ENCODE results near the gene NCK2. TPM values are rescaled to one million over a fixed set of nuclear protein-coding genes. Genes with fewer than 3 reads are reported as not detected.
A peak's percentile ranks its signal among the peaks of the same experiment; 100 is the strongest.
"Not testable (repeated sequence)": the region's sequence is repeated elsewhere in the genome, so short reads cannot be mapped to it uniquely, and the experiment has no call there.

The NCK2 gene
- total RNA-seq, 3 donors from 2014 or later = 71.6 to 79.1 (median 73.5) TPM

DNA sequence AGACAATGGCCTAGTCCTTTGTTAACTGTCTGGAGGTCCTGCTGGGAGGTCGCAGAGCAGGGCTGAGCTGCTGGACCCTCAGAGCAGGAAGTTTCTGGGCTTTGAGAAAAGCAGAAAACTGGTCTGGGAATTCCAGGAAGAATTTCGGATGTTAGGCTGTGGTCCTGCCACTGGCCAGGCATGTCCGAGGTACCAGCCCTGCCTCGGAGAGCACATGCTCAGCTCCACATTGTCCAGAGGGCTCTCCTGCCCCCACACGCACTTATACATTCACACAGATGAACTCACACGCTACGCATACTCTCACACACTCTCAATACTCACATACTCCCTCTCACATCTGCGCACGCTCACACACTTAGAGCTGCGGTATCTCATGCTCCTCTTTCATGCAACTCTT lies 146.1 kb downstream of the NCK2 start:
- H3K36me3 Mint-ChIP-seq (ENCODE audit: insufficient read depth) = peaks cover 58% of the 10 kb centered on the region
- DNase-seq = no peak
- H3K4me3 Mint-ChIP-seq = no peak overlapping the region
- H3K9me3 Mint-ChIP-seq = peaks cover 4% of the 10 kb centered on the region
- peaks cover 57% of the 10 kb centered on the region for H3K4me1 Mint-ChIP-seq (ENCODE audit: low read depth)
- no peaks in the 10 kb centered on the region for H3K27me3 Mint-ChIP-seq (ENCODE audit: low read depth)
- ATAC-seq = no peak

DNA sequence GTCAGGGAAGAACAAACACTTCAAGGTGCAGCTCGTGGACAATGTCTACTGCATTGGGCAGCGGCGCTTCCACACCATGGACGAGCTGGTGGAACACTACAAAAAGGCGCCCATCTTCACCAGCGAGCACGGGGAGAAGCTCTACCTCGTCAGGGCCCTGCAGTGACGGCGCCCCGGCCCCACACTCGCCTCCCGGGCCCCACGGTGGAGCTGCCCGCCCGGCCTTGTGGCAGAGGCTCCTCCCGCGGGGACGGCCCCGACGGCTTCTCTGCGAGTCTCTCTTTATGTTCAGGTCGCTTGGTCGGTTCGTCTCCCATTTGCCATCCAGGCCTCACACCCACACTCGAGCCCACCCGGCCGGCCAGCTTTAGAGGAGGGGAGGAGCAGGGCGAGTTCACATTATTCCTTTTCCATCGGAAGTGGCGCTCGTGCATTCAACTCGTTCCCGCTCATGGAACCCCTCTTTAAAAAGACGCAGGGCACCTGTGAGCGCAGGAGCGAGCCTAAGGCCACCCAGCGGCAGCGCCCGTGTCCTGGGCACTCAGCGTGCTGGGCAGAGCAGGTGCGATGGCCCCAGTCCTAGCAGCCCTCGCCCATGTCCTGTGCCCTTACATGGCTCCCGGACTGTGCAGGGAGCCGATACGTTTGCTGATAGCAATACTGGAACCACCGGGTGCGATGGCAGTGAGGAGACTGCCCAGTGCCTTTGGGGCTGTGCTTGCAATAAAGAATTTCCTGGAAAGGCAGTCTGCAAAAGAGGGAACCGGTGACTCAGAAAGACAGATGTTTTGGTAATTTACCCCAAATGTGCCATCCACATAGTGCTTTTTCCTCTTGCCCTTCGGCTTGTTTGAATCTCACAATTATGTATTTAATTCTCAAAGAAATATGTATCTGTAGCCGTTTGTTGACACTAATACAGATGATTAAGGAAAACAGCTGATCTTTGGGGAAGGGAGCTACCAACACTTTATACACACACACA lies 148.6 kb downstream of the NCK2 start:
- Mint-ChIP-seq H3K9me3 (peaks cover 7% of the 10 kb centered on the region), H3K36me3 (ENCODE audit: insufficient read depth) (peaks cover 47% of the 10 kb centered on the region), H3K27me3 (ENCODE audit: low read depth) (no peaks in the 10 kb centered on the region), H3K4me3 (no peak overlapping the region), H3K4me1 (ENCODE audit: low read depth) (peaks cover 41% of the 10 kb centered on the region)
- no peak for ATAC-seq
- no peak for DNase-seq

DNA sequence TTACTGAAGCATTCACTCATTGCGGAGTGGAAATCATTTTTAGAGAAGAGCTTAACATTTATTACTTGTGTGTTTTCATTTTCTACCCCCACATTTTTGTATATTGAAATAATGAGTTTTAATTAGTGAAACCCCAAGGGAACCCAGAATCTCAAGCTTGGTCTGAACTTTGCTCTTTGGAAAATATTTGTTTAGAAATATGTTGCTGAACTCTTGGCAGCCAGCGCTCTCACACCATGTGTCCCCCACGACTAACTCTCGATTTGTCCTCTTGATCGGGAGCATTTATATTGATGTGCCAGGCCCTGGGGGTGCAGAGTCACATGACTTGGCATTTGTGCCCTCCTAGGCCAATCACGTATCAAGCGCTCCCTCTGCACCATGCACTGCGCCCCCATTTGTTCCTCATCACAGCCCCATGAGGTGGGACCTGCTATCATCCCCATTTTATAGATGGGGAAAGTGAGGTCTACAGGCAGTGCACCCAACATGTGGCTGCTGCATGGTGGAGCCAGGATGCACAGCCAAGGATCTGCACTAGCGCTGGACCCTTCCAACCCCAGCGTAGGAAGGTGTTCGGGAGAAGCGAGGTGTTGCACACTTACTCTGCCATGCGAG lies 149.7 kb downstream of the NCK2 start:
- DNase-seq (no peak), ATAC-seq (no peak)
- Mint-ChIP-seq H3K9me3 (peaks cover 12% of the 10 kb centered on the region), H3K4me1 (ENCODE audit: low read depth) (peaks cover 36% of the 10 kb centered on the region), H3K4me3 (no peak overlapping the region), H3K36me3 (ENCODE audit: insufficient read depth) (peaks cover 45% of the 10 kb centered on the region), H3K27me3 (ENCODE audit: low read depth) (no peaks in the 10 kb centered on the region)

DNA sequence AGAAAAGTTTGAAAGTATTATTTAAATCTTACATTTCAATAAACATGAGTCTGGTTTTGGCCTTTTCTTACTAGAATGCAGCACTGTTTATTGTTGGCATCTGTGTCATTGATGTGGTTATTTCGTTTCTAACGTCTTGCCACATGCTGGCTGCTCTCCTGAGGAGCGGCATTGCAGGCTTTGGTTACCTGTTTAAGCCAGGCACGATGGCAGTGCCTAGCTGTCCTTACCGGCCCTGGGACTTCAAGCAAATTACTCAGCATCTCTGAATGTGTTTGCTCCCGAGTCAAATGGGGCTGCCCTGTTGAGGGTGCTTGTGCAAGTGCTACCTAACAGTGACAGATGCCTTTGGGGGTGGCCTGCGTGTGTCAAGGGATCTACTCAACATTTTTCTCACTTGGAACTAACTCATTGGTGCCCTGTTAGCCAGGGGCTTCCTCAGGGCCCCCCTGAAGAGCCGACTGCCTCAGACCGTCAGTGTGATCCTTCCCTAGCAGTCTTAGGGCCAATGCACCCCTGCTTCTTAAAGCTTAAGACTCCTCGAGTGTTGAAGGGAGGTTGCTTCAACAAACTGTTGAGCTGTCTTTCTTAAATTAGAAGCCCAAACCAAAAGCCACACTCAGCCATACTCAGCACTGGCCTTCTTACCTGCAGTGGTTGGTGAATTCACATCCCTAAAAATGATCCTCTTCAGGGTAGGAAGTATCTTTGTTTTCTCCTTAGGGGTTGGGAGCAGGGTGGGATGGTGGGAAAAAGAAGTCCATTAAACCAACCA lies 151.5 kb downstream of the NCK2 start:
- Mint-ChIP-seq H3K4me3 (no peak overlapping the region), H3K27me3 (ENCODE audit: low read depth) (no peaks in the 10 kb centered on the region), H3K9me3 (peaks cover 26% of the 10 kb centered on the region), H3K4me1 (ENCODE audit: low read depth) (peaks cover 29% of the 10 kb centered on the region), H3K36me3 (ENCODE audit: insufficient read depth) (peaks cover 44% of the 10 kb centered on the region)
- DNase-seq (no peak), ATAC-seq (peak; percentile 54 to 58)

DNA sequence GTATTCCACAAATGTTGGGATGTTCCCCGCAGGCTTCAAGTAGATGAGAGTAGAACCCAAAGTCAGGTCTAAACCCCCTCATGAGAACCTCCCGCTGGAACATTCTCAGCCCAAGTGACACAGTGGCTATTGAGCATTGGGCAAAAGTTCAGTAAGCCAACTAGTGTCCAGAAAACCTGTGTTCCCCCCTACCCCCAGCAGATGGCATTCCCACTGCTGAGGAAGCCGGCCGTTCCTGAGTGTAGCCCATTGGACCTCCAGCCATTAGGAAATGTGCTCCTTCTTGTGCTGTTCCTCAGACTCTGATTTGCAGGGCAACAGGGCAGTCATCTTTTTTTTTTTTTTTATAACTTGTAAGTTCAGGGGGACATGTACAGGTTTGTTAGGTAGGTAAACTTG lies 152.1 kb downstream of the NCK2 start:
- Mint-ChIP-seq H3K4me3 (no peak overlapping the region), H3K4me1 (ENCODE audit: low read depth) (peaks cover 32% of the 10 kb centered on the region), H3K36me3 (ENCODE audit: insufficient read depth) (peaks cover 48% of the 10 kb centered on the region), H3K9me3 (peaks cover 27% of the 10 kb centered on the region), H3K27me3 (ENCODE audit: low read depth) (no peaks in the 10 kb centered on the region)
- DNase-seq (no peak), ATAC-seq (no peak)

DNA sequence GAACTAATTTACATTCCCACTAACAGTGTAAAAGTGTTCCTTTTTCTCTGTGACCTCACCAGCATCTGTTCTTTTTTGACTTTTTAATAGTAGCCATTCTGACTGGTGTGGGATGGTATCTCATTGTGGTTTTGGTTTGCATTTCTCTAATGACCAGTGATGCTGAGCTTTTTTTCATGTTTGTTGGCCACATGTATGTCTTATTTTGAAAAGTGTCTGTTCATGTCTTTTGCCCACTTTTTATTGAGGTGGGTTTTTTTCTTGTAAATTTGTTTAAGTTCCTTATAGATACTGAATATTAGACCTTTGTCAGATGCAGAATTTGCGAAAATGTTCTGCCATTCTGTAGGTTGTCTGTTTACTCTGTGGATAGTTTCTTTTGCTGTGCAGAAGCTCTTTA lies 153.0 kb downstream of the NCK2 start:
- not testable (repeated sequence) for ATAC-seq; H3K27me3 Mint-ChIP-seq (ENCODE audit: low read depth); H3K4me3 Mint-ChIP-seq; DNase-seq
- H3K4me1 Mint-ChIP-seq (ENCODE audit: low read depth) = peaks cover 38% of the 10 kb centered on the region
- H3K9me3 Mint-ChIP-seq = peaks cover 27% of the 10 kb centered on the region
- H3K36me3 Mint-ChIP-seq (ENCODE audit: insufficient read depth) = peaks cover 50% of the 10 kb centered on the region

DNA sequence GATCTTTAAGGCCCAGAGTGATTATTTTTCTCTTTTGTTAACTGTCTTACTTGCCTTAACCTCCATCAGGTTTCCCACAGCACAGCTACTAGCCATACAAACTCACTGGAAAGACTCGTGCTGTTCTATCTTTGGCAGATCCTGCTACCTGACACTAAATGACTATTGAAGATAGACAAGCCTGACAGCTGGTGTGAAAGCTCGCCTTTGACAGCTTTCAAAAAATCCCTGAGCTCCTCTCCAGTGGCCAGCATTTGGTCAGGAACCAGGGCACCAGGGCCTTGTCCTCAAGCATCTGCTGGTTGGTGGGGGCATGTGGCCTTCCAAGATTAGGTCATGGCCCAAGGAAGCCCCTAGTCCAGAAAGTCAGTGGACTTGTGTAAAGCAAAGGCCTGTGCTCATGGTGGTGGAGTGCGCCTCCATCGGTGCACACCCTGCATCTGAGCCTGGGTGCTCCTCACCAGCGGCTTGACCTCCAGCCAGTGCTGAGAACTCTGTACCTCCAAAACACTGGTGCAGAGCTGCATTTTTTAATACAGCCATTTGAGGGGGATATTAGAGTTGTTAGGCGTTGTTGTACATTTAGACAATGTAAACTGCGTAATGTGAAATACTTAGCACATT lies 158.5 kb downstream of the NCK2 start:
- ATAC-seq = no peak
- no peak for DNase-seq
- Mint-ChIP-seq H3K36me3 (ENCODE audit: insufficient read depth) (peaks cover 26% of the 10 kb centered on the region), H3K4me3 (no peak overlapping the region), H3K9me3 (peaks cover 21% of the 10 kb centered on the region), H3K27me3 (ENCODE audit: low read depth) (no peaks in the 10 kb centered on the region), H3K4me1 (ENCODE audit: low read depth) (peaks cover 55% of the 10 kb centered on the region)

DNA sequence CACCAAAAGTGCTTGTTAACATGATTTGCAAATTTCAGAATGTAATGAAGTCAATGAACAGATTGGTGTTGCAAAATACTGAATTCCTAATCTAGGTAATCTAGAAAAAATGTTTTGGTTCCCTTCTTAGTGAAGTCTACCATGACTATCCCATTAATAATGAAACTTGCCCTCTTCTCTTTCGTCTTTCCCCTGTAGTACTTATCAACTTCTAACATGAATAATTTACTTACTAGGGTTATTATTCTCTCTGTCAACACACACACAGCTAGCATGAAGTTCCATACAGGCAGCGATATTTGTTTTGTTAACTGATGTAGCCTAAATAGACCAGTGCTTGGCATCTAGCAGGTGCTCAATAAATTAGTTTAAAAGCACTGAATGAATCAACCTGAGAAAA lies 160.2 kb downstream of the NCK2 start:
- Mint-ChIP-seq H3K4me3 (no peak overlapping the region), H3K9me3 (peaks cover 11% of the 10 kb centered on the region)
- peak; percentile 70 to 73 for ATAC-seq

DNA sequence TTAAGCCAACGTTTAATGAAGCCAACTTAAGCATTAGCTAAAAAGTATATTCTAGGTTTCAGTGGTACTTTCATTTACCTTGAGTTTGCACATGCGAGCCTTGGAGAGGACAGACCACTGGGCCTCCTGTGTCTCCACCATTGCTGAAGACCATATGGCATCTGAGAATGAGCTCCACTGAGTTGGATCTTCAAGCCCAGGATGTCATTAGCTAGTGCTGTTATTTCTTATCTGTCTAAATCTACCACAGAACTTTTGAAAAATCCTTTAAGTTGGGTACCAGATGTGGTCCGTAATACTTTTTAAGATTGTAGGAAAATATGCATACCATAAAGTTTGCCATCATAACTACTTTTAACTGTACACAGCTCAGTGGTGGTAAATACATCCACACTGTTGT lies 161.8 kb downstream of the NCK2 start:
- Mint-ChIP-seq H3K4me3 (no peak overlapping the region), H3K4me1 (ENCODE audit: low read depth) (peaks cover 52% of the 10 kb centered on the region), H3K27me3 (ENCODE audit: low read depth) (no peaks in the 10 kb centered on the region), H3K9me3 (peaks cover 2% of the 10 kb centered on the region), H3K36me3 (ENCODE audit: insufficient read depth) (peaks cover 6% of the 10 kb centered on the region)
- ATAC-seq (no peak), DNase-seq (no peak)

More for the DNA sequence above, 160.2 kb downstream of the NCK2 start:
- H3K36me3 Mint-ChIP-seq (ENCODE audit: insufficient read depth) = peaks cover 19% of the 10 kb centered on the region
- peaks cover 59% of the 10 kb centered on the region for H3K4me1 Mint-ChIP-seq (ENCODE audit: low read depth)
- H3K27me3 Mint-ChIP-seq (ENCODE audit: low read depth) = no peaks in the 10 kb centered on the region
- DNase-seq = no peak

DNA sequence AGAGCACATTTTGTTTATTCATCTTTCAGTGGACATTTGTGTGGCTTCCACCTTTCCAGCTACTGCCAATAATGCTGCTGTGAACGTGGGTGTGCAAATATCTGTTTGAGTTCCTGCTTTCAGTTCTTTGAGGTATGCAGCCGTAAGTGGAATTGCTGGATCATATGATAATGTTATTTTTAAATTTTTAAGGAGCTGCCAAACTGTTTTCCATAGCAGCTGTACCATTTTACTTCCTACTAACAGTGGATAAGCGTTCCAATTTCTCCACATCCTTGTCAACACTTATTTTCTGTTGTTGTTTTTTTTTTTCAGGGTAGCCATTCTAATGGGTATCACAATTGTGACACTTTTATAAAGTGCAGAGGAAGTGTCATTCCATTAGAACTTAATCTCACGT lies 162.5 kb downstream of the NCK2 start:
- no peak overlapping the region for H3K4me3 Mint-ChIP-seq
- H3K9me3 Mint-ChIP-seq = peaks cover 4% of the 10 kb centered on the region
- no peak for ATAC-seq

DNA sequence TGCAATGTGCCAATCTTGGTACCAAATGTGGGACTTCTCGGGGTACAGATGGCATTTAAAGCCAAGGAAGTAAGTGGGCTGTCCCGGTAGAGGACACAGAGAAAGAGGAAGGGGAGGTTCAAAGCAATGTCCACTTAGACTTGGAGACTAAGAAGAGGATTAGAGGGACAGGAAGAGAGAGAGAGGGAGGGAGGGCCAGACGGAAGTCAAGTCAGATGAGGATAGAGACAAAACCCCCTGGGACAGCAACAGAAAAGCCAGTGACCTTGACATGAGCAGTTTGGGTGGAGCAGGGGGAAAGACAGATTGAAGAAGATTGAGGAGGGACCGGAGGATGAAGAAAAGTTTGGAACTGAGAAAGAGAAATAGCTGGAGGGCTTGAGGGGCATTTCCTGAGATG lies 164.5 kb downstream of the NCK2 start:
- DNase-seq = no peak
- no peaks in the 10 kb centered on the region for H3K27me3 Mint-ChIP-seq (ENCODE audit: low read depth)
- no peak for ATAC-seq
- H3K4me1 Mint-ChIP-seq (ENCODE audit: low read depth) = peaks cover 49% of the 10 kb centered on the region
- H3K4me3 Mint-ChIP-seq = no peak overlapping the region
- H3K9me3 Mint-ChIP-seq = peaks cover 5% of the 10 kb centered on the region
- peaks cover 2% of the 10 kb centered on the region for H3K36me3 Mint-ChIP-seq (ENCODE audit: insufficient read depth)

More for the DNA sequence above, 162.5 kb downstream of the NCK2 start:
- H3K4me1 Mint-ChIP-seq (ENCODE audit: low read depth) = peaks cover 54% of the 10 kb centered on the region
- H3K36me3 Mint-ChIP-seq (ENCODE audit: insufficient read depth) = peaks cover 4% of the 10 kb centered on the region
- DNase-seq = no peak
- no peaks in the 10 kb centered on the region for H3K27me3 Mint-ChIP-seq (ENCODE audit: low read depth)

DNA sequence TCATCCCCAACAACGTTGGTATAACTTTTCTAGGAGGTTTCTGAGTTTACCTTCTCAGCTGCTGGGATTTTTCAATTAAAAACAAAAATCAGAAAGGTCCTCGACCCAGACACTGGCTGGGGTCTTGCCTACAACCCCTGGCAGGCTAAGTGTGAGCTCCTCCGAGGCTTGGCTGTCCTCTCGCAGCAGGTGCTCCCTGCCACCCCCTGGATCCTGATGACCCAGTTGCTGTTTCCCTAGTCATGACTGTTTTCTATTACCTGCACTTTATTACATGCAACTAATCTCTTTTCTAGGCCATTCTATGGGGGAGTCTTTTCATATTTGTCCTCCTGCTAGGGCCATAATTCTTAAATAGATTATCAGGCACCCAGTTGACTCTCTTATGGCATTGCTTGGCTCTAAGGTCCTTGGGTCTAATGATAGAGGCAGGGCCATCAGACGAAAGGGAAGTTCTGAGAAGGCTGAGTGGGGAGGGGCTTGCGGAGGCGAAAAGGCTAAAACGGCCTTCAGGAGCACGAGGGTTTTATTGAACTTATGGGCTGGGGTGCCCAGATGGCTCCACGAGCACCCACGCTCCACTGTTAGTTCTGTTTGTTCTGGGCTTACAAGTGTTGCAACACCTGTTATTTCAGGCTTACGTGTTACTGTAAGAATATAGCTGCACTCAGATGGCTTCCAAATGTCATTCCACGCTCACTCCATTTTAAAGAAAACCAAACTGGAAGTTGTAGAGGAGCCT lies 166.0 kb downstream of the NCK2 start:
- ATAC-seq = no peak
- Mint-ChIP-seq H3K27me3 (ENCODE audit: low read depth) (no peaks in the 10 kb centered on the region), H3K36me3 (ENCODE audit: insufficient read depth) (peaks cover 5% of the 10 kb centered on the region), H3K4me3 (no peak overlapping the region), H3K4me1 (ENCODE audit: low read depth) (peaks cover 39% of the 10 kb centered on the region), H3K9me3 (peaks cover 20% of the 10 kb centered on the region)
- DNase-seq = no peak

DNA sequence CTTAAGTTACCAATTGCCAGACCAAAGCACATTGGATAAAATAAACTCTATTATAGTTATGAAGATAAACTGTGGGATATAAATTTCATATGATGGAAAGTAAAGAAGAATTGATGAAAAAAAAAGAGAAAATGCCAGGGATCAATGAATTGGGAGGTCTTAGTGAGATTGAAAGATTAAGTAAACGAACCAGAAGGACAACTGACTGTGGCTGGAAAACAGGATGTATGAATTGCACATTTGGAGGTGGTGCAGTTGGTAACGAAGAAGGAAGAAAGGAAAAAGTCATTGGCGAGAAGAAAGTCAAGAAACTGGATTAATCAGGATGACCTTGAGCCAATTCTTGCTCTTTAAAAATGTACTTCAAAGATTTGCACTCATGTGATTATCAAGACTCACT lies 166.7 kb downstream of the NCK2 start:
- no peak for DNase-seq
- H3K9me3 Mint-ChIP-seq = peaks cover 22% of the 10 kb centered on the region
- no peak overlapping the region for H3K4me3 Mint-ChIP-seq
- H3K27me3 Mint-ChIP-seq (ENCODE audit: low read depth) = no peaks in the 10 kb centered on the region
- H3K4me1 Mint-ChIP-seq (ENCODE audit: low read depth) = peaks cover 32% of the 10 kb centered on the region
- peaks cover 5% of the 10 kb centered on the region for H3K36me3 Mint-ChIP-seq (ENCODE audit: insufficient read depth)
- no peak for ATAC-seq

Measured in activated T-cell treated with anti-CD3 and anti-CD28 coated beads, Interleukin-2, amount 50 U/mL, for 4 hours (primary cell).